GM10847 (cell line): ENCODE data around the gene TIGD1.

Experiments used
- POLR2A ChIP-seq: IDR thresholded peaks from 2 replicates; pipeline ENCODE4 v1.6.1; 2011; ENCODE audit not compliant: insufficient read length; ENCODE audit errors: extremely low read depth

Gene TIGD1

DNA sequence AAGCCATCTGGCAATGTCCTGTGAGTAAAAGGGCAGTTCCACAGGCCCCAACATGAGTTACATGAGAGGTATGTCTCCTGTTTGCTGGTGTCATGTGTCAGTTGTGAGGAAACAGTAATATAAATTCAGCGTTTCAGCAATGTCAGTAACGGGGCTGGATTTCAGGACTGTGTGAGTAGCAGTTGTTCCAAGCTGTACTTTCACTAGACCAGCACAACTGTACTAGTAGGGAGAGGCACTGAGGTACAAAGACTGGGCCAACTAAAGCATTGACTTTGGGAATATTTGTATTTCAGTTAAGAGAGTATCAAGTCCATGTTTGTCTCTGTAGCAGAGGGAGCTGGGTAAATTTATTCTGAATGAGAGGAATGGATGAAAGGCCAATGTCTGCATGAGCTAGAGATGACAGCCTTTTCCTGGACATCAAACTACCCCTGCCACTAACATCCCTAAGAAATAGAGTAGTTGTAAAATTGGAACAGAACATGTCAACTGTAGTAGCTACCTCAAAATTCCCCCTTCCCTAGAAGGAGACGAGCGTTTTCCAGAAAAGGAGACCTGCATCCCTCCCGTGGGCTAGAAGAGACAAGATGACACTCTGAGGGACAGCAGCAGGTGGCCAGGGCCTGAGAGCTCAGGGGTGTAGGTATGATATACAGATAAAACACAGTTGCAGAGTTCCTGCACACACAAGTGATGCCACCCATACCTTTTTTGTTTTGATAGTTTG is 24.5 kb upstream of the TIGD1 start:
- no peak for TF ChIP-seq POLR2A

DNA sequence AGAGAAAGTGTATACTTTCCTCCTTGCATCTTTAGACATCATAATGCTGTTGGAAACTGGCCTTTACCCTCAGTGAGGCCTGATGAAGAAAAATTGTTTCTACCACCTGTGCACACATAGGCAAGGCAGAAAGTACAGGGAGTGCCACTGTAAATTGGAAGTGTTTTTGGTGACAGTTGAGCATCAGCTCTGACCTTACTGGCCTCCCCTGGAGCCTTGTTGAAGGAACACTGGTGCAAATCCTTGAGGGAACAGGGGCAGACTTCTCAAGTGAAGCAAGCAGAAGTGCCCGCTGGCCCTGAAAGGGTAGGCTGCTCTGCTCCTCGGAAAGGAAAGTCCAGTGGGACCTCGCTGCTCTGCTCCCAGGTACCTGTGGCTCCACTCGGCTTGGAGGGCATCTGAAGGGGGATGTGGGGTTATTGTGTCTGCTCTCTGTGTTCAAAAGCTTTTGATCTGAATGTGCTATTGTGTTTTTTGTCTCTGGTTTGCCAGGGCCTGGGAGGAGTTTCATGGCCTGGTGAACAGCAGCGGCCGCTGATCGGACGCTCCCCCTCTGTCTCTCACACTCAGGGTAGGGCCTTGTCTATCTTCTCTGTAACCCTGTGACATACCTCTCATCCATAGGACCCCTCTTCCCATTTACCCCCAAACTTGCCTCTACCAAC is 23.5 kb upstream of the TIGD1 start:
- no peak for TF ChIP-seq POLR2A

- no peak for TF ChIP-seq POLR2A
These were observed 22.7 kb upstream of the TIGD1 start for GRCh38 chr2:232573042-232573441.

DNA sequence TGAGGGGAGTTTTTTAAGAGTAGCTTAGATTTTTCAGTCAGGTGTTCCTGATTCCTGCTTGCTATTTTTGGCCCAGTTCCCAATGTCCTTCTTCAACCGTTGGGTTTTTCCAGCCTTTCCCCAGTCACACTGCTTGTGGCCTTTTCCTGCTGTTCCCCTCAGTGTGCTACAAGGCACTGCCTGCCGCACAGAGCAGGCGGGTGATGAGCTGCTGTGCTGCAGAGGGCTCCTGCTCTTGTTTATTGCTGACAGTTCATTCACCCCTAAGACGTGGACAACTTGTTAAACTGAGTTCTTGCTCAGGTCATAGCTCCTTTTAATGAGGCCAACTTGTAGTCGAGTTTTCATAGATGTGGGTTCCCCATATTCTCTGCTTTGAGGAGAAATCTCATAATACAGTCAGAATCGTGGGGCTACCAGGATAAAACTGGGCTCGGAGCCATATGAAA is 20.7 kb upstream of the TIGD1 start:
- TF ChIP-seq POLR2A: no peak

GRCh38 chr2:232569541-232569940 is 19.2 kb upstream of the TIGD1 start:
- TF ChIP-seq POLR2A: no peak

- TF ChIP-seq POLR2A: no peak
These were observed 17.8 kb upstream of the TIGD1 start for GRCh38 chr2:232568161-232568560.

GRCh38 chr2:232567721-232568120 is 17.4 kb upstream of the TIGD1 start:
- TF ChIP-seq POLR2A: no peak

DNA sequence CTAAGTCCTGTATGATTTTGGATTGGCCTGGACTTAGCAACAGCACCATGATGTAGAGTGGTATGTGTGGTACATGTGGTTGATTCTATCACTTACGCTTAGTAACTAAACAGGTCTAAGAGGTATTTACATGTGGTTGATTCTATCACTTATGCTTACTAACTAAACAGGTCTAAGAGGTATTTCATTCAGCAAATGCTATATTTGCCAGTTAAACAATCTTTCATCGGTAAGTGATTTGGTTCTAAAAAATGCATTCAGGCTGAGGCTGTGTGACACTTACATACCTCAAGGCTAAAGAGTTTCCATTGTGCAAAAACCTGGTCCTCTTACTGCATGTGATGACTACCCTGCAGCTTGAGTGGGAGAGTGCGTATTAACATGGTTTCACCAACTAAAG is 13.2 kb upstream of the TIGD1 start:
- TF ChIP-seq POLR2A: no peak

DNA sequence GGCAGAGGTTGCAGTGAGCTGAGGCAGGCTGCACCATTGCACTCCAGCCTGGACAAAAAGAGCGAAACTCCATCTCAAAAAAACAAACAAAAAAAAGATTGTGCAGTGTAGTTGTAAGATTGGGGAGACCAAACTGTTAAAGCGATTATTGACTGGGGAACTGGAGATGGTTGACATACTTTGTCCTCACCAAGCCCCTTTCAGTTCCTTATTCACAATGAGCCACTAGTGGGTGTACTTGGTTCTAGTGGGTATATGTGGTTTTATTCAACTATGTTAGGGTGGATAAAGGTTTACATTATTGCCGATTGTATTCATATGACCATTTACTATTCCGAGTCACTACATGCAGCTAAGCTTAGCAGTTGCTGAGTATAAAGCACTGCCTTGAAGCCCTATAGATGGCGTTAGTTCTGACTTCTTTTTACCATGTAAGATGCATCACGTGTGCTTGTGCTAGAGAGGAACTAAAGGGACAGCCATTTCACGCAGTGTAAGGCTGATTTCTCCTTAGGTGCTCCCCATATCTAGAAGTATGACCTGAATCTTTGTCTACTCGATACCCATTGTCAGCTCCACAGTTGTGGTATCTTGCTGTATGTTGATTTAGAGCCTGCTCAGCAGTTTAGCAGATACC is 12.3 kb upstream of the TIGD1 start:
- no peak for TF ChIP-seq POLR2A

DNA sequence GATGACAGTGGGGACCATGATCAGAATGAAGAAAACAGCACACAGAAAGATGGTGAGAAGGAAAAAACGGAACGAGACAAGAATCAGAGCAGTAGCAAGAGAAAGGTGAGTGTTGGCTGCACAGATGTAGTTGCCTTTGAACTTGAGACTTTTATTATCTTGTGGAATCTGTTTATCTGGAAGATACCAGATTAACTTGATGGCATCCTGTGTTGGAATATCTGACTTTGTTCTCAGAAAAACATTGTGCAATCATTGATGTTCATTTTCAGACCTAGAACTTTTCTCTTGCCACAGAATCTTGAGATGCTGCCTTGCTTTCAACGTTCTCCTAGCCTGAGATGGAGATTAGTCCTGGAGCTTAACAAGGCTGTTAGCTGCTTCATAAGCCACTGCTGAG is 6.1 kb upstream of the TIGD1 start:
- TF ChIP-seq POLR2A: no peak

- no peak for TF ChIP-seq POLR2A
These were observed 1.4 kb upstream of the TIGD1 start for GRCh38 chr2:232551776-232552175.

GRCh38 chr2:232551250-232551638 is 887 bp upstream of the TIGD1 start:
- TF ChIP-seq POLR2A: no peak

DNA sequence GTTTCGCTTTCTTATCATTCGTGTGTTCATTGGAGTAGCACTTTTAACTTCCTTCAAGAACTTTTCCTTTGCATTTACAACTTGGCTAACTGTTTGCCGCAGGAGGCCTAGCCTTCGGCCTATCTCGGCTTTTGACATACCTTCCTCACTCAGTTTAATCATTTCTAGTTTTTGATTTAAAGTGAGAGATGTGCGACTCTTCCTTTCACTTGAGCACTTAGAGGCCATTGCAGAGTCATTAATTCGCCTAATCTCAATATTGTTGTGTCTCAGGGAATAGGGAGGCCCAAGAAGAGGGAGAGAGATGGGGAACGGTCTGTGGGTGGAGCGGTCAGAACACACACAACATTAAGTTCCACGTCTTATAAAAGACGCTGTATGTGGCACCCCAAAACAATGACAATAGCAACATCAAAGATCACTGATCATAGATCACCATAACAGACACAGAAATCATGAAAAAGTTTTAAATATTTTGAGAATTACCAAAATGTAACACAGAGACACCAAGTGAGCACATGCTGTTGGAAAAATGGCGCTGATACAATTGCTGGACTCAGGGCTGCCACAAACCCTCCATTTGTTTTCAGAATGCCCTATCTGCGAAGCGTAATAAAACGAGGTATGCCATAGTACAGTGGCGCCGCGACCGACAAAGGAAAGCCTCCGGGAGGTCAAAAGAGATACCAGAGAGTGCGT is 553 bp downstream of the TIGD1 start:
- TF ChIP-seq POLR2A: no peak

DNA sequence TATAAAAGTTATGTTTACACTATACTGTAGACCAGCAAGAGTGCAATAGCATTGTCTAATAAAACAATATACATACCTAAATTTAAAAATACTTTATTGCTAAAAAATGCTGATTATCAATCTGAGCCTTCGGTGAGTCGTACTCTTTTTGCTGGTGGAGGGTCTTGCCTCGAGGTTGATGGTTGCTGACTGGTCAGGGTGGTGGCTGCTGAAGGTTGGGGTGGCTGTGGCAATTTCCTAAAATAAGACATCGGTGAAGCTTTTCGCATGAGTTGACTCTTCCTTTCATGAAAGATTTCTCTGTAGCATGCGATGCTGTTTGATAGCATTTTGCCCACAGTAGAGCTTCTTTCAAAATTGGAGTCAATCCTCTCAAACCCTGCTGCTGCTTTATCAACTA is 2.4 kb downstream of the TIGD1 start:
- TF ChIP-seq POLR2A: no peak

DNA sequence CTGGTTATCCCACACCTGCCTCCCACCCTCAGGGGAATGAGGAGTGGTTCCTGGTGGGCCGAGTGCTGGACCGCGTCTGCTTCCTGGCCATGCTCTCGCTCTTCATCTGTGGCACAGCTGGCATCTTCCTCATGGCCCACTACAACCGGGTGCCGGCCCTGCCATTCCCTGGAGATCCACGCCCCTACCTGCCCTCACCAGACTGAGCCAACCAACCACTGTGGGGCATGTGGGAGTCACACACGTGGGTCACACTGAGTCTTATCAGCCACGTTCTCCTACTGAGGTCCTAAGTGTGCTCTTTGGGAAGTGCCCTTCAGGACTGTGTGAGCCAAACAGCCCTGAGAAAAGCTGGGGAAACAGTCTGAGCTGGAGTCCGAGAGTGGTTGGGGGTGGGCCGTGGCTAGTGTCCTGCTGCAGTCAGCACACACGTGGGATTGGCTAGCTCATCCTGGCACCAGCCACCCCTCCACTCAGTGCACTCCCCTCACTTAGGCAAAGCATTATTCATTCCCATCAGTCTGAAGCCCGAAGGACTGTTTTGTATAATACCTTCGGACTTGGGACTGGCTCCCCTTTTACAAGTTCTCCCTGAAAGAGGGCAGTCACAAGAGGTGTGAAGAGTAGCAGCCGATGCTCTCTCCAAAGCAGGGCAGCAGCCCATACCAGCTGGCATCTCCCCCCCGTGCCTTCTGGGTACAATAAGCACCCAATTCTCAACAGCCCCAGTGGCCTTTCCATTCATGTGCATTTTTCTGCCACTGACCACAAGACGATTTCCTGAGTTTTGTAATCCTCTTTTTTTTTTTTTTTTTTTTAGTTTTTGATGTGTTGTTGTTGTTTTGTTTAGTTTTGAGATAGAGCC is 4.6 kb downstream of the TIGD1 start:
- TF ChIP-seq POLR2A: no peak

DNA sequence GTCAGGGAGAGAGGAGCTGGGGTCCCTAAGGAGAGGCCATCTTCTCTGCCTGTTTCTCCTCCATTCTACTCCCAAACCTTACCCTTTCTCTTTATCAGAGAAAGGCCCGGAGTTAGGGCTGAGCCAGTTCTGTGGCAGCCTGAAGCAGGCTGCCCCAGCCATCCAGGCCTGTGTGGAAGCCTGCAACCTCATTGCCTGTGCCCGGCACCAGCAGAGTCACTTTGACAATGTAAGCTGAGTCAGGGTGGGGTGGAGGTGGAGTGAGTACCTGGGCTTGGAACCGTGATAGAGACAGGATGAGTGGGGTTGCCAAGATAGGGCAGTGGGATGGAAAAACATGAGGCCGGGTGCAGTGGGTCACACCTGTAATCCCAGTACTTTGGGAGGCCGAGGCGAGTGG is 5.7 kb downstream of the TIGD1 start:
- no peak for TF ChIP-seq POLR2A
